Measurements from ENCODE around the gene MAML3.

Gene MAML3

DNA sequence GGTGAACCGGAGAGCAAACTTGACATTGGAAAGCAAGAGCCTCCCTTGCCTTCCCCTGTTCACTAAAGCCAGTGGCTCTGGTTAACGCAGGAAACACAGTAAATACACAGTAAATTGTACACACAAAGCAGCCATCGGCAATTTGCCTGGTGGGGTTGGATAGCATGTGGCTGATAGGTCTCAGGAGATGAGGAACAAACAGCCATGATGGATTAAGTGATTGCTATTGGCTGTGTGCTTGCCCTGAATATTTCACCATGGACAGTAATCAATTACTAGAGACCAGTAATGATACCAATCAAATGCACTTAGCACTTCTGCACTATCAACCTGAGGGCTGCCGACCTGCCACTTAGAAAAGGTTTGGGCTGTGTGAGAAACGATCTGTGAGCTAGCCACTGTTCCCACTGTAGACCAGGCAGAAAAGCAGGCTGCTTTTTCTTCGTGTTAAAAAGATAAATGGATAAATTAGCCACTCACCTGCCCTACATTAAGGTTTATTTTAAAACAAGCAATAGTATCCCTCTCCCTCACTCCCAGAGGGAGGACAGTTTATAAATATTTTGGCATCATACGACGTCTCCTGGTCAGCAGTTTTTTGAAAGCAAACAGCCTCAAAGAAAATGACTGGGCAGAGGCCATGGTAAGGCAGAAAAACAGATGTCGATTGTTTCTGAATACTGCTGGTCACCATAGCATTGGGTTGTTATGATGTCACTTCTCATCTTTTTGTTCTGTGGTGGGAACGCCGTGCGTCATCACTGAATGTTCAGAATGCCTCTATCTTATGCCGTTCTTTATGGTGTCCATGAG lies 167.1 kb downstream of the MAML3 start:
- no peak for DNase-seq

DNA sequence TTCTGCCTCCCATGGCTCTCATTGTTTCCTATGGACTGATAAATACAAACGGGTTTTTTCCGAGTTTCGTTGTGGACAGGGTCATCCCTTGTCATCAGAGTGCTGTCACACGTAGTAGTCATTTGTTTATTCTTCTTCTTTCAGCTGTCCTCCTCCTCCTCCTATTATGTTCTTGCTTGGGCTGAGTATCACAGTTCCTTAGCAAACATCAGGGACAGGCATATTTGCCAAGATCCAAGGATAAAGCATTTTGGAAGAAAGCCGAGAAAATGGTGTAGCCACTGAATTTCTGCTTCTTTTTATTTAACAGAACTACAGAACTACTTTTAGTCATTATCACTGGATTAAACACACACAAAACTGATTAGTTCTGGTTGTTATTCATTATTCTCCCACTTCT lies 167.9 kb downstream of the MAML3 start:
- no peak for DNase-seq

DNA sequence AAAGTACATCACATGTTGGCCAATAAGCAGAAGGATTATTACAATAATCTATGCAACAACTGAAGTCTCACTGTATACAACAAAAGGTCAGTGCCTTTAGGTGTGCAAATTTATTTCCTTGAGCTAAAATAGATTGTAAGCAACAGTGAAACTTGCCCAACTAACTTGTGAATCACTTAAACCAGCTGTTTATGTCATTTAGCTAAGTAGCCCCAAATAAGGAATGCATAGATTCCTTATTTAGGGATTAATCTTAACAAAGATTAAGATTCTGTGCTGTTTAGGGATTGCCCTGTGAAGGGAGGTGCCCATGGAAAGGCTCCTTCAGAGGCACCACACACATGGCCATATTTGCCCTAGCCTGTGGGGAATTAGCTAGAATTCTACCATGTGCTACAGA lies 168.6 kb downstream of the MAML3 start:
- DNase-seq: no peak

DNA sequence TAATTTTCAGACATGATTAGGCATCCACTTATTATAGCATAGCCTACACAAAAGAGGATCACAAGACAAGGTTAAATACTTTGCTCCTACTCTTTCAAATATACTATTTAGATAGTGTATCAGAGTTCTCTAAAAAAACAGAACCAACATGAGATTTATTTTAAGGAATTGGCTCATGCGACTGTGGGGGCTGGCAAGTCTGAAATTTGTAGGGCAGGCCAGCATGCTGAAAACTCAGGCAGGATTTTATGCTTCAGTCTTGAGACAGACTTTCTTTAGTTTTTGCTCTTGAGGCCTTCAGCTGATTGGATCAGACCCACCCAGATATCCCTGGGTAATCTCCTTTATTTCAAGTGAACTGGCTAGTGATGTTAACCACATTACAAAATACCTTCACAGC lies 169.5 kb downstream of the MAML3 start:
- DNase-seq: no peak

DNA sequence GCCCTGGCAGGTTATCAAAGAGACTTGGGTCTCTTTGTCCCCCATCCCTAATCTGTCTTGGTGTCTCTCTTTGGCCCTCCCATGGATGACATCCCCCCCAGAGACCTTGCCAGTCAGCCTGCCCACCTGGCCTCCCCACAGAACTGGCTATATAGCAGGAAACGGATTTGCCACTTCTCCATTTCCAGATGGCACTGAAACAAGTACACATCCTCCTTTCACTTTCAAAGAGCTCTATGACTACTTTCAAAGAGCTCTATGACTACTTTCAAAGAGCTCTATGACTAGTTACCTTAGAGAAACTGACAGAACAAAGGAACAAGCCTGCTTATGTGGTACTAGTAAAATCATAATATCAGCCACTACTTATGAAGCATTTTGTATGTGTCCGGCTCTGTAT lies 175.3 kb downstream of the MAML3 start:
- no peak for DNase-seq

DNA sequence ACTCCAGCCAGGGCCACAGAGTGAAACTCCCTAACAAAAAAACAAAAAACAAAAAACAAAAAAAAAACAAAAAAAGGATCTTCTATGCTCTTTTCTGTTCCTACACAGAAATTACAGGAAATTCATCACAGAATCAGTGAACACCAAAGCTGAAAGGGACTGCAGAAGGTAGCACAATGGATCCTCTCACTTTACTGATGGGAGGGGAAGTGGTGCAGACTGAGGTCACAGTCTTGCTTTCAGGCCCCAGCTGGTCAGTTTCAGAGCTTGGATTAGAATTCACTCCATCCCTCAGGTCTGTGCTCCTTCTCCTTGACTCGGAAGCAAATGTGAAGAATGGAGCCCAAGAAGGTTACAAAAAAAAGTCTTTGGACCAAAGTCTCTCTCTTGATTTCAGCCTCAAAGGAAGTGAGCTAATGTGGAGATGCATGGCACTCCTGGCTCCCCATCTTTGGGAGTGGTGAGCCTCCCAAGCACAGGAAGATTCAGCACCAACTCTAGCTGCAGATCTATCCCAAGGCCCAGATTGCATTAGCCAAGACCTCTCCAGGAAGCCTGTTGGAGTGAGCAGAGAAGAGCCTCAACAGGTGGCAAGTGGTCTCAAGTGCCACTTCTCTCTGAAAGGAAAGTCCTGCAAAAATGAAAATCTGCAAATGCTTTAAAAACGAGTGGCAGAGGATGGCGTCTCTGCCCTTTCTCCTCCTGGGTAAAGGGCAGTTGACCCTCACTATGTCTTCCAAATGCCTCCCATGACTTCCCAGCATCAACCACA lies 176.0 kb downstream of the MAML3 start:
- DNase-seq: no peak

DNA sequence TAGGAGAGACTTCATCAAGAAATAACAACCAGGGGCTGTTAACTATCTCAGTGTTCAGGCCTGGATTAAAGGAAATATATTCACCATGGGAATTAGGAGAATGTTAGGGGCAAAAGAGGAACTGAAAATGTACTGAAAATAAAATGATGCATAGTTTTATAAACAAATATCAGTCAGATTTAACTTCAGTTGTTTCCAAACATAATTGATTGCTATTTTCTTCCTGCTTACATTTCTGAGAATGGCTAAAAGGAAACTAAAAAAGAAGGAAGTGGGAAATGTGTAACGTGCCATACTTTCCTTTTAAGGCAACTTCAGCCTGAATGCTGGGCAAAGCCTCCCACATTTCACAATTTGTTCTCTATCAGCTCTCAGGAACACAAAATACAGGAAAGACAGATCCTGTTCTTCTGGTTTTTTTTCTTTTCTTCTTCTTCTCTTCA lies 178.1 kb downstream of the MAML3 start:
- DNase-seq: no peak

DNA sequence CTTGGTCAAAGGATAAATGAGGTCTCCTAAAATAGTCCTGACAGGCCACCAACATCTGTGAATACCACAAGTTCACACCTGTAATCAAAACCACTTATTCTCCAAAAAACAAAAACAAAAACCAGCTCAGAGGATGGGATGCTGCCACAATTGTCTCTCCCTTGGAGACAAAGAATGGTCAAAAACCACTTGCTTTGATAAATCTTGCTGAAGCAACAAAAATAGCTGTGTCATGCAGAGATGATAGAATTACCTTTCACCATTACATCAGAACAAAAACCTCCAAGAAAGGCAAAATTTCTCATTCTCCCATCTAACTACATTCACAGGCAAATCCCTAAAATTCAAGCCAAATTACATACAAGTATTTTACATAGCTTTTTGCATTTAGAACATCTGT lies 180.4 kb downstream of the MAML3 start:
- no peak for DNase-seq

DNA sequence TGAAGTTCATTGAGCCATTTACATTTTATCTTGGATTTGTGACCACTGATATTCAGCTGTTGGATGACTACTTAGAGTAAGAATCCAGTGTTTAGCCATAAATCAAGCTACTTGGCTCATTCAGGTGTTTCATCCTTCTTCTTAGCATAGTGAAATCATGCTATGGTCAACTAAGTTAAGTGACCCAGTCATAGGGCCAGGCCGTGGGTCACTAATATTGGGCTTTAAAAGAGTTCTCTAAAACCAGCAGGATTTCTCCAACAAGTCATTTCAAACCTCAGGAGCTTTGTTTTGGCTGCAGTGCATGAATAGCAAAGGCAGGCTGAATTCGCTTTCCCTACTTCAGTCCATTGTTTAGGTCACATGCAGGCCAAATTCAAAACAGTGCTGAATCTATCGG lies 181.0 kb downstream of the MAML3 start:
- DNase-seq: no peak

DNA sequence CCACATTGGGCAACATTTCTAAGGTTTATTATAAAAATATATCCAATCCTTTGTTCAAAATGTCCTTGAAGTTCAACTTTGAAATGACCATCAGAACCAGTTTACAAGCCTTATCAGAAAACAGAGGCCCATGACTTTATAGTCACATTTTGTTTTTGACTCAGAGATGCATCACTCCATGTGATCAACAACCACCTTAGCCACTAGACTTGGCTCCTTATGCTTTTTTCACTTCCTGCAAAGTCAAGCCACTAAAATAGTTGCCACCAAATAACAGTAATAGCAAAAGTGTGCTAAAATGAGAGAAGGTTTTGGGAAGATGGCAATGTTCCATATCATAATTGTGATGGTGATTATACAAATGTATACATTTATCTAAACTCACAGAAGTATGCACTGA lies 181.7 kb downstream of the MAML3 start:
- no peak for DNase-seq

DNA sequence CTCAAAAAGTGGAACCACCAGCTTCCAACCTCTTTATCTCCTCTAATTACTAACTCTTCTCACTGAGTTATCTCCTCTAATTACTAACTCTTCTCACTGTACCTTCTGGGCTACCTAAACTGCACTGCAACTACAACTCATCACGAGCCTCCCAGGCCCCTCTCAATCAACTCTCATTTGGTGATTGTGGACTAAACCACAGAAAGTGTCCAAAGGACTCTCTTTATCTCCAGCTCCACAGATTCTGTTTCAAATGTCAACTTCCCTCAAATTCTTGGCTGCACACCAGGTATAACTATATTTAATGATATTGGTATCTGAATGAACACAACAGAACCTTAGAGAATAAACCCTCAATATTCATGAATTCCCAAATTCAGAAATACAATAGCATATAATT lies 182.9 kb downstream of the MAML3 start:
- DNase-seq: no peak

DNA sequence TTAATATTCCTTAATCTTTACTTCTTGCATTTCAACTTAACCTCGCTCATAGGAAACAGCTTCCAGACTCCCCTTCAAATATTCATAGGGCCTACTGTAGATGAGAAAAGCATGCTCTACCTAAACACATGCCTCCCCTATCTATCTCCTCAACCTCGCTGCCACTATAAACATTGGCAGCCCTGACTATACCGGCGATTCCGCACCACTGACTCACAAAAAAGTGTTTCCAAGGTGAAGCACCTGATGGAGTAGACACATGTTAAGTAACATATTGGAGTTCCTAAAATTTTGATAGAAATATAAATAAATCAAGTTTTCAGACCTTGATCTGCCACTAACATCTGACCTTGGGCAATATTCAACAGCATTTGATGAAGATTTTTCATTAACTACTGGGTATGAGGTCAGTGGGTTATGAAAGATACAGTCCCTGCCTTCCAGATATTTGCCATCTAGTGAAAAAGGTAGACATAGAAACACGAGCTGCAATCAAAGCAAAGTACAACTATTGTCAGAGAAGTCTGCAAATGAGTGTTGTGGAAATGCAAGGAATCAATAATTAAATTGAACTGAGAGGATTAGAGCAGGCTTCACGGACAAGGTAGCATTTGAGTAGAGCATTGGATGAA lies 184.2 kb downstream of the MAML3 start:
- DNase-seq: no peak

DNA sequence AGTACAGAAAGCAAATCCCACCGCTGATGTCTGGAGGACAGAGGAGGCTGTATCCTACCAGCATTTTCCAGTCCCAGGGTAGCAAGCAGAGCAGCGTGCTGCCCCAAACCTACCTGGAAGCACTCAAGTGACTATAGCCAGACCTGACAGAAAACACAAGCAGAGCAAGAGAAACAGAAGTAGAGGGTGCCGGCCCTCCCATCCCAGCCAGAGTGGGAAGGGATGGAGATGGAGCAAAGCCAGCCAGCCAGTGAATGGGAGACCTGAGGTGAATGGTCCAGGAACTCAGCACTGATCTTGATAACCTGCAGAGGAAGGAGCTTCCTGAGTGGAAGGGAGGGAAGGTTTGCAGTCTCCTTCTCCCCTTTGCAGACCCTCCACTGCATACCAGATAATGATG lies 185.2 kb downstream of the MAML3 start:
- DNase-seq: no peak

DNA sequence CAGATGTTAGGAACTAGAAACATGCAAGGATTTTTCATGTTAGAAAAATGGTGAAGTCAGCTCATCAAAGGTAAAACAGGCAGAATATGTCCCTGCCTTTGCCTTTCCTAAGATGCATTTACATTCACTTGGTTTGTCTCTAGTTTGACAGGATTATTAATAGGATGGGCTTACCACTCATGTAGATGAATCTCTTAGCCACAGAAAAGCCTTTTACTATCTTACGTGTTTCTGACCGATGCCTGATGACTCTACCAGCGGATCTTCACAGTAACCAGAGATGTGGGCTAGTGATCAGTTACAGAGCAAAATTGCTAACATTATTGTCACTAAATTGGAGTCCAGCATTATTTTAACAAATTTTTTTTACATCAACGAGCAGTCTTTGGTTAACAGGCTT lies 187.6 kb downstream of the MAML3 start:
- DNase-seq: no peak

DNA sequence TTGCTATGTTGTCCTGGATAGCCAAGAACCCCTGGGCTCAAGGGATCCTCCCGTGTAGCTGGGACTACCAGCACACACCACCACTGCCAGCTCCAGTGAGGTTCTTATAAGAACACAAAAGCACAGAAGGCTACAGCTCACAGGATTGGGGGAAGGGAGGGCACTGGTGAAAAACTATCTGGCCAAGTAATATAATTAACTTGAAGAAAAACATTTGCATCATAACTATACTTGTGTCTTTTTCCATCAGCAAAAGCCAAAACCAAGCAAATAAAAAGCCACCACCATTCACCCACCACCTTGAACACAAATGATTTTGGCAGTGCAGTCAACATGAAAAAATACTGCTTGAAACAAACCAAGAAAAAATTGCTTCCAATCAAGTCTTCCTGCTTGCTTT lies 188.2 kb downstream of the MAML3 start:
- DNase-seq: no peak

DNA sequence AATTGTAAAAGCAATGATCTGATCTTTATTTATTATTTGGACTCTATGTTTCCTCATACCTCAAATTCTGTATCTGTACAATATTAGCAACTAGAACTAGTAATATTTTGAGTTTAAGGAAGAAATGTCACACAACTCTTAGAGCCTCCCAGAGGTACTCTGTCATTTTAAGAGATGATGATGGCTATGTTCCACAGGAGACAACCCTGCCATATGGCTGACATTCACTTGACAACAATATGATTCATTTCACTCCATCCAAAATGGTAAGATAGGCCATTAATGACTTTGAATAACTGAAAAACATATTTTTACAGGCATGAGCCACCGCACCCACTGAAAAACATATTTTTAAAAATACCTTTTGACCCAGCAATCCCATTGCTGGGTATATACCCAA lies 190.3 kb downstream of the MAML3 start:
- no peak for DNase-seq

DNA sequence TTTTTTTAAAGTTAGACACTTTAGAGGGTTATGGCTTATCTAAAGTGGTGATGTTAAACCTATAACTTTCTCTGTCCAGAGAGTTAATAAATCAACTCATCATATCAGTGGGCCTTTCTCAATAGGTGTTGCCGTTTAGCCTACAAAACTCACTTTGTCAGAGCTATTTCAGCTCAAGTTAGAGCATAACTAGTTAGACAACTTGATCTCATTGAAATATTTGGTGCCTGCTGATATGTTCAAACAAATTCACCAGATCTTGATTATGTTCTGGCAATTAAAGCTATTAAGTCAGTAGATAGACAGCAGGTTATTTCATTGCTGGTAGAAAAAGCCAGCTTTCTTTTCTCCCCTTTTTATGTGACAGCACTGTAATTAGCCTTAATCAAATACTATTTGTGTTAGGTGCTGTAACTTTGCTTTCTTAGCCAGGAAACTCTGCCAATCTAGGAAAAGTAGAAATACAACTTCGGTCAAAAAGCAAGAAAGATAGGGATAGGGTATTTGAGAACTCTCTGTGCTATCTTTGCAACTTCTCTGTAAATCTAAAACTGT lies 191.8 kb downstream of the MAML3 start:
- no peak for DNase-seq

DNA sequence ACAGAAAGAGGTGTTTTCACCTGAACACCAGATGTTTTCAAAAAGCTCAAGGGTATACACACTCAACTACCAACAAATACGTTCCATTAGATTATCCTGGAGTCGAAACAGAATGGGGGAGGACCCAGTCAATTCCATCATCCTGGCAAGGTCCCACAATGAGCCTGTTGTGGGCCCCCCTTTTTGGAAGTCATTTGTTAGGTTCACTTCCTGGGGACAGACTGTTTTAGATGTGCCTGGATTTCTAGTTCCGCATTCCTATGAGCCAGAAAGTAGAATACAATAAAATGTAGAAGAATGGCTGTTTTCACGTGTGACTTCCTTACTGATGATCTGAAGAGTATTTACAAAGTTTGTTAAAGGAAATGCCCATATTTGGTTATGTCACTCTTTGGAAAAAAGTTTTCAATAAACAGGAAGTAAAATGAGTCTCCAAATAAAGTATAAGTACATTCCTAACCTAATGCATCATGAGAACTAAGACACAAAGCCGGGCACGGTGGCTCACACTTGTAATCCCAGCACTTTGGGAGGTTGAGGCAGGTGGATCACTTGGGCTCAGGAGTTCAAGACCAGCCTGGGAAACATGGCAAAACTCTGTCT lies 192.5 kb downstream of the MAML3 start:
- no peak for DNase-seq

DNA sequence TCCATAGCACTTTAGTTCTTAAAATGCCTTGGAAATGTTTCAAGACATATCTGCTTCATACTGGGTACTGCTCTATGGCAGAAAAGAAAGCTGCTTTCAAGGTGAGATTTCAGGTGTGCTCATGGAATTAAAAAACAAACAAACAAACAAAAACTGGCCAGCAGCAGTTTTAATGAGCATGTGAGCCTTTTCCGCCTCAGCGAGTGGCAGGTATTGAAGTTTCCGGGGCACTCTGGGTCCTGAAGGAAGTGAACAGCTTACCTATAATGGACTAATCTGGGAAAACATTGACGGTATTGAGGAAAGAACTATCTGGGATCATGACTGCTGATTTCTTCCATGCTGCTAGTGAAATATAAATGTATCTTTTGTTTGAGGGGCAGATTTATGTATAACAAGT lies 194.6 kb downstream of the MAML3 start:
- no peak for DNase-seq

DNA sequence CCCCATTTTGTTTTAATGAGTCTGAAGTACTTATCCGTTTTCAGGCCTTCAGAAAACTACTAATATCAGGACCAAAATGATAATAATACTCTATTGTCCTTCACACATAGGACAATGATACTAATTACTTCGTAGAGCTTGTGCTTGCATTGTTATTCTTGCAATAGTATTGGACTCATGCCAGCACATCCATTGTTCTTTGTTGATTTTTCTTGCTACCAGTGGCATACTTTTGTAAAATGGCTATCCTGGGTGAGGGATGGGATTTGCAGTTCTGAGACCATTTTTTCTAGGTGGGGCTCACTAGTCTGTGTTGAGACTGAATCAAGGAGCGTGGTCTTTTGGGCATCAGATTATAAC lies 195.3 kb downstream of the MAML3 start:
- DNase-seq: no peak

DNA sequence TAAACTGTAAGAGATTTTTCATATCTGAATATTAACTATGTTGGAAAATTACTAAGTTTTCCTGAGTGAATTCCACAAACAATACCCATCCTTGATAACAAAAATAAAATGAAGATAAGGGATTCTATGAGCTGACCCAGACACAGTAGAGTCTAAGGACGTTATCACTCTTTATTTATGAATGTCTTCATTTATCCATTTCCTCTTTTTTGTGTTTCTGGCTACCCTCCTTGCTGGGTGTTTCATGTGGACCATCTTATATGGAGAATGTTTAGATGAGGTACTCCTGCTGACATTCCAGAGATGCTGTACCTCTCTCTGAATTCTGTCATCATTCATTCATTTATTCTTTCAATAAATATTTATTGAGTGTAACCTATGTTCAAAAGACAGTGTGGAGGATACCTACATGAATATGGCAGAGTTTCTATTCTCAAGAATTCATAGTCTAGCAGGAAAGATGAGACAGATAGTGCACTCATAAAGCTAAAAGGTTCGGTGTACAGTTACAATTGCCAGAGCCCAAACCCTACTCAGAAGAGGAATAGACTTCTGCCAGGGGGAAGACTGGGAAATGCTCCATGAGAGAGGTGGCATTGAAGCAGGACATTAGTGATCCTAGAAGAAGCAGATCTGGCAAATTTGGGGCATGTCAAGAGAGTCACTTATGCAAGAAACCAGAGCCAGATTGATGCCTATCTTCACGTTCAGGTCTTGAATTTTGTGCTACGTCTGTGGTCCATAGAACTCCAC lies 195.8 kb downstream of the MAML3 start:
- no peak for DNase-seq

DNA sequence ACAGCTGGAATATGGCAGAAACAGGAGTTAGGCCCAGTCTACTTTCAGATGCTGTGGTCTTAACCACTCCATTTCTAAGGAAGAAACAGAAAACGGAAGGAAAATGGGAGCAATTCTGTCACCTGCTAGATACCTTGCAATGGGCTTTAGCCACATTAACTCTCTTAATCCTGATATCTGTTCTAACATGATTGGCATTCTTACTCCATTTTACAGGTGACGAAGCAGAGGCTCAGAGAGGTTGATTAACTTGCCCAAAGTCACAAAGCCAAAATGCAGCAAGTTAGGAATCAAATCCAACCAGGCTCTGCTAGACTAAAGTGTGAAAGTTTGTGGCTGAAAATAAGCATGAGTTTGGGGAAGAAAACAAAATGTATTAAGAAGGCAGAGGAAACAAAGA lies 196.9 kb downstream of the MAML3 start:
- DNase-seq: no peak
